ENCODE measurements around the gene DNASE1L1.

GRCh38 chrX:154428176-154429171 lies 19.4 kb upstream of the DNASE1L1 start, which contains the start of gene ATP6AP1:
- TF ChIP-seq, protein P1, sequence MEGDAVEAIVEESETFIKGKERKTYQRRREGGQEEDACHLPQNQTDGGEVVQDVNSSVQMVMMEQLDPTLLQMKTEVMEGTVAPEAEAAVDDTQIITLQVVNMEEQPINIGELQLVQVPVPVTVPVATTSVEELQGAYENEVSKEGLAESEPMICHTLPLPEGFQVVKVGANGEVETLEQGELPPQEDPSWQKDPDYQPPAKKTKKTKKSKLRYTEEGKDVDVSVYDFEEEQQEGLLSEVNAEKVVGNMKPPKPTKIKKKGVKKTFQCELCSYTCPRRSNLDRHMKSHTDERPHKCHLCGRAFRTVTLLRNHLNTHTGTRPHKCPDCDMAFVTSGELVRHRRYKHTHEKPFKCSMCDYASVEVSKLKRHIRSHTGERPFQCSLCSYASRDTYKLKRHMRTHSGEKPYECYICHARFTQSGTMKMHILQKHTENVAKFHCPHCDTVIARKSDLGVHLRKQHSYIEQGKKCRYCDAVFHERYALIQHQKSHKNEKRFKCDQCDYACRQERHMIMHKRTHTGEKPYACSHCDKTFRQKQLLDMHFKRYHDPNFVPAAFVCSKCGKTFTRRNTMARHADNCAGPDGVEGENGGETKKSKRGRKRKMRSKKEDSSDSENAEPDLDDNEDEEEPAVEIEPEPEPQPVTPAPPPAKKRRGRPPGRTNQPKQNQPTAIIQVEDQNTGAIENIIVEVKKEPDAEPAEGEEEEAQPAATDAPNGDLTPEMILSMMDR (IDR thresholded peaks at IDR 0.05), result no peak
- TF ChIP-seq SOX15 (CRISPR knock-in tag; IDR thresholded peaks at IDR 0.05) (no peak), TEAD4 (CRISPR knock-in tag; IDR thresholded peaks at IDR 0.05) (no peak), ZNF423 (CRISPR knock-in tag; IDR thresholded peaks at IDR 0.05) (no peak), USF1 (CRISPR knock-in tag; IDR thresholded peaks at IDR 0.05) (peak; percentile 93), ELF4 (CRISPR knock-in tag; IDR thresholded peaks at IDR 0.05; ENCODE audit: low read depth) (no peak), CREB1 (CRISPR knock-in tag; IDR thresholded peaks at IDR 0.05) (no peak), NR2C2 (CRISPR knock-in tag; IDR thresholded peaks at IDR 0.05) (no peak)
- TF ChIP-seq, protein P2, sequence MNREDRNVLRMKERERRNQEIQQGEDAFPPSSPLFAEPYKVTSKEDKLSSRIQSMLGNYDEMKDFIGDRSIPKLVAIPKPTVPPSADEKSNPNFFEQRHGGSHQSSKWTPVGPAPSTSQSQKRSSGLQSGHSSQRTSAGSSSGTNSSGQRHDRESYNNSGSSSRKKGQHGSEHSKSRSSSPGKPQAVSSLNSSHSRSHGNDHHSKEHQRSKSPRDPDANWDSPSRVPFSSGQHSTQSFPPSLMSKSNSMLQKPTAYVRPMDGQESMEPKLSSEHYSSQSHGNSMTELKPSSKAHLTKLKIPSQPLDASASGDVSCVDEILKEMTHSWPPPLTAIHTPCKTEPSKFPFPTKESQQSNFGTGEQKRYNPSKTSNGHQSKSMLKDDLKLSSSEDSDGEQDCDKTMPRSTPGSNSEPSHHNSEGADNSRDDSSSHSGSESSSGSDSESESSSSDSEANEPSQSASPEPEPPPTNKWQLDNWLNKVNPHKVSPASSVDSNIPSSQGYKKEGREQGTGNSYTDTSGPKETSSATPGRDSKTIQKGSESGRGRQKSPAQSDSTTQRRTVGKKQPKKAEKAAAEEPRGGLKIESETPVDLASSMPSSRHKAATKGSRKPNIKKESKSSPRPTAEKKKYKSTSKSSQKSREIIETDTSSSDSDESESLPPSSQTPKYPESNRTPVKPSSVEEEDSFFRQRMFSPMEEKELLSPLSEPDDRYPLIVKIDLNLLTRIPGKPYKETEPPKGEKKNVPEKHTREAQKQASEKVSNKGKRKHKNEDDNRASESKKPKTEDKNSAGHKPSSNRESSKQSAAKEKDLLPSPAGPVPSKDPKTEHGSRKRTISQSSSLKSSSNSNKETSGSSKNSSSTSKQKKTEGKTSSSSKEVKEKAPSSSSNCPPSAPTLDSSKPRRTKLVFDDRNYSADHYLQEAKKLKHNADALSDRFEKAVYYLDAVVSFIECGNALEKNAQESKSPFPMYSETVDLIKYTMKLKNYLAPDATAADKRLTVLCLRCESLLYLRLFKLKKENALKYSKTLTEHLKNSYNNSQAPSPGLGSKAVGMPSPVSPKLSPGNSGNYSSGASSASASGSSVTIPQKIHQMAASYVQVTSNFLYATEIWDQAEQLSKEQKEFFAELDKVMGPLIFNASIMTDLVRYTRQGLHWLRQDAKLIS (CRISPR knock-in tag; IDR thresholded peaks at IDR 0.05; ENCODE audit: borderline replicate concordance), result no peak

All from WTC11 (cell line).